Activated CD8-positive, alpha-beta memory T cell treated with anti-CD3 and anti-CD28 coated beads for 1 hour (primary cell): ENCODE results near the gene PDE4D.

Experiments
- DNase-seq, 2 donors: peaks; one replicate each; pipeline ENCODE4 v3.0.0-alpha.2; 2020; ENCODE audit warnings: low read depth in 1 of 2; ENCODE audit errors: extremely low read depth in 1 of 2

The PDE4D gene

GRCh38 chr5:59893429-59894227 is at the start of gene PDE4D:
TSS of gene PDE4D (minus strand) at chr5:59893726.
- DNase-seq: no peak

- DNase-seq: no peak
Observed at GRCh38 chr5:59937633-59938032, 44.1 kb upstream of the PDE4D start.

- no peak for DNase-seq
Observed at GRCh38 chr5:59923465-59923864, 29.9 kb upstream of the PDE4D start.

- DNase-seq: no peak
Observed at GRCh38 chr5:59922220-59922619, 28.7 kb upstream of the PDE4D start.

GRCh38 chr5:59921816-59922215 is 28.3 kb upstream of the PDE4D start:
- no peak for DNase-seq

- DNase-seq: no peak
Observed at GRCh38 chr5:59919484-59919883, 26.0 kb upstream of the PDE4D start.

- no peak for DNase-seq
Observed at GRCh38 chr5:59917121-59917520, 23.6 kb upstream of the PDE4D start.

- DNase-seq: no peak
Observed at GRCh38 chr5:59905188-59905587, 11.7 kb upstream of the PDE4D start.

- DNase-seq: no peak
Observed at GRCh38 chr5:59897075-59897474, 3.5 kb upstream of the PDE4D start.

GRCh38 chr5:59891962-59892643 is 1.4 kb downstream of the PDE4D start:
- no peak for DNase-seq

- no peak for DNase-seq
Observed at GRCh38 chr5:59887274-59887673, 6.3 kb downstream of the PDE4D start.

GRCh38 chr5:59874675-59875074 is 18.9 kb downstream of the PDE4D start:
- no peak for DNase-seq

GRCh38 chr5:59873113-59873512 is 20.4 kb downstream of the PDE4D start:
- no peak for DNase-seq

GRCh38 chr5:59866661-59867060 is 26.9 kb downstream of the PDE4D start:
- no peak for DNase-seq

GRCh38 chr5:59864718-59865117 is 28.8 kb downstream of the PDE4D start:
- no peak for DNase-seq

- no peak for DNase-seq
Observed at GRCh38 chr5:59863777-59864176, 29.7 kb downstream of the PDE4D start.

GRCh38 chr5:59856358-59856757 is 37.2 kb downstream of the PDE4D start:
- no peak for DNase-seq

- DNase-seq: no peak
Observed at GRCh38 chr5:59850766-59851165, 42.8 kb downstream of the PDE4D start.

GRCh38 chr5:59847586-59847985 is 45.9 kb downstream of the PDE4D start:
- DNase-seq: no peak

GRCh38 chr5:59845730-59846129 is 47.8 kb downstream of the PDE4D start:
- DNase-seq: no peak

GRCh38 chr5:59843511-59844213 is 49.9 kb downstream of the PDE4D start:
- DNase-seq: no peak

- DNase-seq: no peak
Observed at GRCh38 chr5:59842999-59843398, 50.5 kb downstream of the PDE4D start.
